ENCODE results near the gene DDX3X.
"Not testable (repeated sequence)": the region's sequence is repeated elsewhere in the genome, so short reads cannot be mapped to it uniquely, and the experiment has no call there.

DDX3X gene

GRCh38 chrX:41411222-41411621 lies 77.3 kb downstream of the DDX3X start:
- DNase-seq (ENCODE audit: low read depth in 2 of 3, low spot score in 1 of 3): not testable (repeated sequence)

- DNase-seq (ENCODE audit: low read depth in 2 of 3, low spot score in 1 of 3): no peak
Observed at GRCh38 chrX:41412261-41413081, 78.5 kb downstream of the DDX3X start.
